Measurements from ENCODE around the gene SYT2. TPM values are rescaled to one million over a fixed set of nuclear protein-coding genes. Genes with fewer than 3 reads are reported as not detected.

SYT2 gene
- total and polyA plus RNA-seq, 10 of the 15 experiments (the other 5 are each of a cell fraction or from before 2014, with no cell fraction given), result not detected

GRCh38 chr1:202622388-202622787 is 87.9 kb downstream of the SYT2 start (continued):
- TF ChIP-seq ZBTB40 (IDR thresholded peaks at IDR 0.05; ENCODE audit: borderline replicate concordance), result no peak
- TF ChIP-seq ZNF592 (IDR thresholded peaks at IDR 0.05), result no peak

- no peaks in the 10 kb centered on the region for H3K9me3 ChIP-seq (replicated peaks; ENCODE audit: control insufficient read depth, insufficient read depth, low read length)
- ChIA-PET POLR2A (no interaction called here), RAD21 (ENCODE audit: unreplicated experiment) (no interaction called here), SMC1A (ENCODE audit: uncharacterized antibody, unreplicated experiment) (interaction anchor here (1.2 to 1.3 kb wide), 2 partner anchors 31 to 137 kb away, joined by 3 to 5 read pairs; no protein-coding TSS in a partner anchor), CTCF (interaction anchor here (1.0 to 1.6 kb wide), 2 partner anchors 120 to 277 kb away, joined by 3 read pairs; no protein-coding TSS in a partner anchor)
- H3K36me3 ChIP-seq (ENCODE audit: control insufficient read depth in 2 of 2, insufficient read depth in 2 of 2, low read length in 1 of 2), result no peaks in the 10 kb centered on the region
- in situ Hi-C loops (cut with MboI), result no loop called here
- DNase-seq (ENCODE audit: low read depth, low spot score) (no peak), ATAC-seq (no peak), FAIRE-seq (no peak)
- H2AFZ ChIP-seq (ENCODE audit: control insufficient read depth, low read depth, low read length), result no peak overlapping the region
- no peak overlapping the region for H3K4me2 ChIP-seq (ENCODE audit: control insufficient read depth, insufficient read depth)
- H3K27ac ChIP-seq (ENCODE audit: control insufficient read depth, insufficient read depth), result no peak overlapping the region
- H3K4me3 ChIP-seq, result no peak overlapping the region
- peaks cover 28% of the 10 kb centered on the region for H3K4me1 ChIP-seq (ENCODE audit: control insufficient read depth, insufficient read depth, low read length)
- 56% methylated on average over 3 of the region's 3 CpGs for WGBS (ENCODE audit: insufficient coverage, insufficient replicate concordance, low lambda C conversion rate, missing lambda C conversion rate)
- no peaks in the 10 kb centered on the region for H3K27me3 ChIP-seq (replicated peaks in 1 of 2; ENCODE audit: control insufficient read depth in 2 of 2, insufficient read depth in 2 of 2, low read length in 1 of 2)
- H4K20me1 ChIP-seq (ENCODE audit: control insufficient read depth, insufficient read depth), result no peaks in the 10 kb centered on the region; the same call in 1 of the 2 replicates
- no TSS peak for BruUV-seq (replicated peaks)
- no peak overlapping the region for H3K9ac ChIP-seq (ENCODE audit: control insufficient read depth, insufficient read depth, low read length)
- intact Hi-C loops (cut with micrococcal nuclease; ENCODE audit: unreplicated experiment), result no loop called here
- H3K79me2 ChIP-seq (ENCODE audit: control insufficient read depth, insufficient read depth, low read length), result no peaks in the 10 kb centered on the region
- TF ChIP-seq BCLAF1 (IDR thresholded peaks at IDR 0.05) (no peak), ZBTB33 (IDR thresholded peaks at IDR 0.05) (no peak), HDAC6 (IDR thresholded peaks at IDR 0.05; ENCODE audit: unreplicated experiment) (no peak), MYB (IDR thresholded peaks at IDR 0.05; ENCODE audit: borderline replicate concordance, low read depth, low read length) (no peak), MEF2B (IDR thresholded peaks at IDR 0.05; ENCODE audit: partially characterized antibody, poor library complexity, severe bottlenecking) (no peak), BRCA1 (IDR thresholded peaks at IDR 0.05; ENCODE audit: low read depth, low read length) (no peak)
Observed at GRCh38 chr1:202621446-202621845, 88.8 kb downstream of the SYT2 start.
